ENCODE results near the gene MRPL54.

MRPL54 gene

DNA sequence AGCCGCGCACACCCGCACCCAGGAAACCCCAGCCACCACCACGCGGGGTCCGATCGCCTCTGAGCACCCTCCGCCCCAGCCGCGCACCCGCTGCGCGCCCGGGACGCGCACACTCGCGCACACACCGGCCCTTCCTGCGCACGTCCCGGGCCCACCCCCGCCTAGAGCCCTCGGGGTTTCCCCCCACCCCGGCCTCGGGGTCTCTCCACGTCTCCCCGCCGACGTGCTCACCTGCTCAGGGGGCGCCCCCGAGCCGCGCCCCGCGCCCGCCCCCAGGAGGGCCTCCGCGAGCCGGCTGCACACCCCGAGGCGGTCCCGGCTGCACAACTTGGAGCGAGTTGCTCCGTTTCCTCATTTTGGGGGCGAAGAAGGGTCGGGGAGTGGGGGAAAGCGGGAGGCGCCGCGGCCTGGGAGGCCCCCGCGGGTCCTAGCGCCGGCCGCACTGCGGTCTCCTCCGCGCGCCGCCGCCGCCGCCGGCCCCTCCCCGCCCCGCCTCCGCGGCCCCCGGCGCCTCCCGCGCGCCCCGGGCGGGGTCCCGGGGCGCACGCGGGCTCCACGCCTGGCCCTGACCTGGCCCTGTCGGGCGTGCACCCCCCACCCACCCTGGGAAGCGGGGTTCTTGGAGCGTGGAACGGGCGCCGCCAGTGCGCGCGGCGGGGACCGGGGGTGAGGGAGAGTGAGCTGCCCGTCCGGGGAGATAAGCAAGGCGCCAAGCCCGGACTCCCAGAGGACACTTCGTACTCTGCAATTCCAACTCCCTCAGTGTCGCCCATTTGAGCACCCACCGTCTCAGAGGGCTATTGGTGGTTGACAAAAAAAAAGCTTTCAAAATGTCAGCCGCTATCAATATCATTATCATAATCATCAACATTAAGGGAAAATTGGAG, 23.7 kb downstream of the MRPL54 start, which contains the start of gene MATK:
TSS of gene MATK (minus strand) at position 444 of the 887 bp plus-strand sequence. CDS start 1,246 bp downstream, outside the sequence.
- DNase-seq, result no peak

GRCh38 chr19:3788996-3789778, 26.7 kb downstream of the MRPL54 start:
- no peak for DNase-seq

DNA sequence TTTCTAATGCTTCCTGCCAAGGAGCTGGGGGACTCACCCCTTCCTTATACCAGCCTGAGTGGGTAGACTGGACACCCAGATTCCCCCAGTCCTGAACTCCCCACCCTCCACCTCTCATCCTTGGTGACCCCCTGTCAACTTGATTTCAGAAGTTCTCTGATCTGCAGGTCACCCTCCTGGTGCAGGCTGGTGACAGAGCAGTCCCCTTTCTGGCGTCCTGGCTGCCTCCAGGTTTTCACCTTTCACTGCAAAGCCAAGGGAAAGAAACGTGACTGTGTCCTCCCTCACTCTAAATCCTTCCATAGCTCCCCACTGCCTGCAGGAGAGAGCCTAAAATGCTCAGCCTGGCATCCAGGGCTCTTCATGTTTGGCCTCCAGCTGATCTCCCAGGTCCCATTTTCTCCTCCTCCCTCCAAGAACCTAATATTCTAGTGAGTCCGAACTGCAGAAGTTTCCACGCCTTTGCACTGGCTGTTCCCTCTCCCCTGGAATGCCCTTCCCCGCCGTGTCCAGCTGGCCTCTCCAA, 27.8 kb downstream of the MRPL54 start:
- DNase-seq, result no peak

DNA sequence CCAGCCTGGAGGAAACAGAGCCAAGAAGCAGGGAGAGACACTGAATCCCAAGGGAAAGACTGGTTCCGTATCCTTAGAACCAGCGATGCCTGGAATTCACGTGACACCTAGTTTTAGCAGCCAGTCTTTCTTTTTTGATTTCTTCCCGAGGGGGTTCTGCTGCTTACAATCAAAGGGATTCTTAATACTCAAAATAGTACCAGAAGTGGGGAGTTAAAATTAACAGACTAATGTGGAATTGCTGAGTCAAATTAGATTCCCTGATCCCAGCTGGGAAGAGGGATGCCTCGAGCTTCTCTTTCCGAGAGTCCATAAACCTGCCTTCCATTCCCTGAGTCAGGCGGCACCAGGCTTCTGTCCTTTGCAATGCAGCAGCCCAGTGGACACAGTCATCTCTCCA, 28.5 kb downstream of the MRPL54 start:
- DNase-seq, result no peak

DNA sequence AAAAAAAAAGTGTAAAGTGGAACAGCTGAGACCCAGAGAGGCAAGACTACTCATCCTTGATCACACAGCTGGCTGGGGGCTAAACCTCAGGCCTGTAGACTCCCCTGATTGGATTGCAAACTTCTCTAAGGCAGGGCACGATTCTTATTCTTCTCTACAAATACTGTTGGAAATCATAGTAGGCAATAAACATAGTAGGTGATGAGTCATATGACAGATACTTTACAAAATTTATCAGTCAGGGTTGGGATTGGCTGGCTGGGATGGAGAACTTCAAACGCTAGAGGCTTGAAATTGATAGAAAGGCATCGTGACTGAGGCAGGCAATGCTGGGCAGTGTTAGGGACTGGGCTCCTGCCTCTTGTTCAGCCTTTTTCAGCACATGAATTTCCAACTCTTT, 29.6 kb downstream of the MRPL54 start:
- DNase-seq, result no peak

- DNase-seq, result no peak
These were observed 31.3 kb downstream of the MRPL54 start for GRCh38 chr19:3793799-3794198.

DNA sequence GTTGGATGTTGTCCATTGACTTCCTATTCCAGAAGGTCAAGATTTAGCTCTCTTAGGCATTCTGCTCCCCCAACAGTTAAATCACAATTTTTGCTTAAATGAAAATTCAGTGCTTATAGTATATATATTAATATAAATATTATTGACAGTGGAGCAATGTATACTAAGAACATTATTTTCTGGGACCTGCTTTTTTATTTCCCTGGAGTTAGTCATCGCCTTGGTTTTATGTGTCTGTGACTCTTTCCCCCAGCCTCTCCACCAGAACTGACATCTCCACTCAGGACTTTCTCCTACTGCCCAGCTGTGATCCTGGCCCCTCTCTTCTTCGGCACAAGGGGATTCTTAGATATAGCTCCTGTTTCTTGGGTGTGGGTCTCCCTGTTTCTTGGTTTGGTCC, 33.9 kb downstream of the MRPL54 start:
- DNase-seq, result no peak

- peak; percentile 47 for DNase-seq
These were observed 35.7 kb downstream of the MRPL54 start for GRCh38 chr19:3798137-3798536.

- no peak for DNase-seq
These were observed 38.5 kb downstream of the MRPL54 start for GRCh38 chr19:3800996-3801395.

- peak; percentile 63 for DNase-seq
These were observed 39.1 kb downstream of the MRPL54 start for GRCh38 chr19:3801412-3802096.

DNA sequence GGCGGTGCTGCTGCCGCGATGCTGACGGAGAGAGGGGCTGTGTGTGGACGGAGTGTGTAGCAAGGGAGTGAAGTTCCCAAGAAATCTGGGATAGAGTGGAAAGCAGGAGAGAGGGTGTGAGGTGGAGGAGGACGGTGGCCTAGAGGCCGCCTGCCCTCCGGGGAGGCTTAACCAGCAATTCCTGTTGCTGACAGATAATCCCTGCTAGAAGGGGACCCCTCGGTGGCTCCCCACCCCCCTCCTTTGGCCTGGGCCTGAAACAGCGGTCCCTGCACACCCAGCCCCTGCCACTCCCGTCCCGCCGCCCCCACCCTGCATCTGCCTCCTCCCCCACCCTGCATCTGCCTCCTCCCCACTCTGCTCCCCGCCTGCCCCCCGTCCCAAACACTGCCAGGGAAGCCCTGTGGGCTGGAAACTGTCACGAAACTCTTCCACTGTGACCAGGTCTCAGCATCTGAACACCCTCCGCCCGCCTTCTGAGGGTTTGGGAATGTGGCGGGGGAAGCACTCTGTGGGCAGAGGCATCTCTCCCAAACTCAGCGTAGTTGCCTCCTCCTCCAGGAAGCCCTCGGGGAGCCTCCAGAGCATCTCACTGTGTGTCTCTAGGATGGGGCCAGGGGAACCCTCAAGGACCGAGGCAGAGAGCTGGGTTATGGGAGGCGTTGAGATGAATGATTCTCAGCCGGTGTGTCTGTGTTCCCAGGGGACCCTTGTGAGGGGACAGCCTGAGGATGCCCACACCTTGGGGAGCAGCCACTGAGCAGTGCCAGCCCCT, 40.8 kb downstream of the MRPL54 start:
- DNase-seq, result no peak

GRCh38 chr19:3803986-3804385, 41.5 kb downstream of the MRPL54 start:
- no peak for DNase-seq

GRCh38 chr19:3804429-3804828, 41.9 kb downstream of the MRPL54 start:
- no peak for DNase-seq

- no peak for DNase-seq
These were observed 43.4 kb downstream of the MRPL54 start for GRCh38 chr19:3805859-3806258.

DNA sequence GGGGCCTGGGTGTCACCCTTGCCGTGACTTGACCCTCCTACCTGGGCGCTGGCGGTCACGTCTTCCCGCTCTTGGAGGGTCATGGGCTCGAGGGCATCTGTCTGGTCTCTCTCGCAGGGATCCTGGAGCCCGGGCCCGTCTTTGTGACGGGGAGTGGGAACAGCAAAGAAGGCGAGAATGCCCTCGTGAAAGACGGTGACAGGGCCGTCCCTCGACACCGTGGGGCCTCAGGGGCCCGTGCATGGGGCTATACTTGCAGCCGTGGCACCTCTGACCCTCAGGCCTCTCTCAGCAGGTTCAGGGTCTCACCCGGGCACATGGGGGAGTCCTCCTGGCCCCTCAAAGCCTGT, 44.6 kb downstream of the MRPL54 start:
- DNase-seq, result no peak

GRCh38 chr19:3807574-3808354, 45.3 kb downstream of the MRPL54 start:
- no peak for DNase-seq

GRCh38 chr19:3808420-3809143, 46.1 kb downstream of the MRPL54 start:
- DNase-seq, result no peak

- DNase-seq, result no peak
These were observed 47.6 kb downstream of the MRPL54 start for GRCh38 chr19:3809881-3810707.

DNA sequence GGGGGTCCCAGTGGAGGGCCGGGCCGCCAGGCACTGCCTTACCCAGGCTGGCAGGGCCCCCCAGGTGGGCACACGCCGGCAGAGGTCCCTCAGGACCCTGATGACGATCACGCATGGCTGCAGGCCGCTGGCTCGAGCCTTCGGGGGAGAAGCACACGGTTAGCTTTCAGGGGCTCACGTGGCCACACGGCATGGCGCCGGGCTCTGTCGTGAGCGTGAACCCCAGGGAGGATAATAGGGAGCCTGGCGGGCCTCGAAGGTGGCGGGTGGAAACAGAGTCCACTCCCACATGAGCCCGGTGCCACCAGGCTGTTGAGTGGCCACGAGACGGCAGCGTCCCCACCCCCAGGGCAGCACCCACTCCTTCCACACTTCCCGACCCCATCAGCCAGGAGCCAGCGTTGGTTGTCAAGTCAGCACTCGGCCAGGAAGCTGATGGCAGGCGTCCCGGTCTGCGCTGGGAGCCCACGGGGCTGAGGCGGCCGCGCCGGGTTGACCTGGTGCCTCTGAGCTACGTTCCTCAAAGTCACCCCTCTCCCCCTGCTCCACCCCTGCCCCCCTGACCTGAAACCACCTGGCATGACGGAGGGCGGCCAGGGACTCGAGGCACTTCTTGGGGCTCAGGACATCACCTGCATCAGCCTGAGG, 48.4 kb downstream of the MRPL54 start:
- no peak for DNase-seq

All from activated CD4-positive, alpha-beta T cell treated with anti-CD3 and anti-CD28 coated beads, Interleukin-2, Interleukin-6, amounts not matched to agents 100 ng/mL and 50 ng/mL, durations not matched to agents 16 hours and 8 hours (primary cell).